ENCODE data around the gene HMGXB3. TPM values are rescaled to one million over a fixed set of nuclear protein-coding genes. Genes with fewer than 3 reads are reported as not detected.

HMGXB3 gene
- total RNA-seq, 2 donors from 2014 or later, result 23.7 to 24.2 TPM

- no peak for DNase-seq (ENCODE audit: low spot score)
- intact Hi-C loops (cut with DNase I), result no loop called here
Observed at GRCh38 chr5:150060471-150060870, 59.9 kb downstream of the HMGXB3 start.

- intact Hi-C loops (cut with DNase I), result no loop called here
- peak; percentile 68 for DNase-seq (ENCODE audit: low spot score)
Observed at GRCh38 chr5:150061538-150061995, 61.0 kb downstream of the HMGXB3 start.

DNA sequence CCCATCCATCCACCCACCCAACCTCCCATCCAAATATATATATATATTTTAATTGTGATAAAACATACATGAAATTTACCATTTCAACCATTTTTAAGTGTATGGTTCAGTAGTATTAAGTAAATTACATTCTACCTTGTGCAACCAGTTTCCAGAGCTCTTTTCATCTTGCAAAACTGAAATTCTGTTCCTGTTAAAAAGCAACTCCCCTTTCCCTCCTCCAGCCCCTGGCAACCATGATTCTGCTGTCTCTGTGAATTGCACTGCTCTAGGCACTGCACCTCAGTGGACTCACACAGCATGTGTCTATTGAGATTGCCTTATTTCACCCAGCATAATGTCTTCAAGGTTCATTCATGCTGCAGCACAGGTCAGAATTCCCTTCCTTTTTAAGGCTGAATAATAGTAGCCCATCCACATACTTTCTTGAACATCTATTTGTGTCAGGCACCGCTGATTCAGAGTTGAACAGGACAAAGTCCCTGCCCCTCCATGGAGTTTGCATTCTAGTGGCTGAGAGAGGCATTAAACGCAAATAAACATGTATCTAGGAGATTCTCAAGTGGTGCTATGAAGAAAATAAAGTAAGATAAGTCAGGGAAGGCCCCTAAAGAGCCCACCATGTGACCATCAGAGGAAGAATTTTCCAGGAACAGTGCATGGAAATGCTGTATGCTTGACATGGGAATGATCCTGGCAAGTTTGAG lies 61.8 kb downstream of the HMGXB3 start:
- no peak for DNase-seq (ENCODE audit: low spot score)
- intact Hi-C loops (cut with DNase I), result no loop called here

- intact Hi-C loops (cut with DNase I), result no loop called here
Observed at GRCh38 chr5:150063638-150064037, 63.1 kb downstream of the HMGXB3 start.

GRCh38 chr5:150064681-150065220 lies 64.2 kb downstream of the HMGXB3 start:
- intact Hi-C loops (cut with DNase I), result no loop called here
- DNase-seq (ENCODE audit: low spot score), result no peak

More at GRCh38 chr5:150063638-150064037, 63.1 kb downstream of the HMGXB3 start:
- DNase-seq (ENCODE audit: low spot score), result no peak

- intact Hi-C loops (cut with DNase I), result no loop called here
- no peak for DNase-seq (ENCODE audit: low spot score)
Observed at GRCh38 chr5:150065346-150065745, 64.8 kb downstream of the HMGXB3 start.

- intact Hi-C loops (cut with DNase I), result no loop called here
- no peak for DNase-seq (ENCODE audit: low spot score)
Observed at GRCh38 chr5:150065886-150066285, 65.3 kb downstream of the HMGXB3 start.

DNA sequence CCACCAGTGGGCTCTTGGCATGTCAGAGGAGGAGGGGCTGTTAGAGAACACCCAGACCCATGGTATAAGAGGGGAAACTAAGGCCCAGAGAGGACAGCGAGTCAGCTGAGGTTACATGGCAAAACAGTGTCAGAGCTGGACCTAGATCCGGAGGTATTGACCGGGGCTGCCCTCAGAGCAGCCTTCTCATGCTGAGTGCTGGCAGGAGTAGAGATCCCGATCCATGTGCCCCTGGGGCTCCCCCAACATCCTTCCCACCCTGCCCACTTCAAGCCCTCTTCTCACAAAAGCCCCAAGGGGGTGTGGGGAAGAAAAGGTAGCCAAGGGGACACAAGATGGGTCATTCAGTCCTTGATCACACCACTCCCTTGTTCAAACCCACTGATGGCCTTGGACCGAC lies 65.9 kb downstream of the HMGXB3 start:
- peak; percentile 44 for DNase-seq (ENCODE audit: low spot score)
- intact Hi-C loops (cut with DNase I), result no loop called here

GRCh38 chr5:150066901-150067396 lies 66.4 kb downstream of the HMGXB3 start:
- intact Hi-C loops (cut with DNase I), result no loop called here
- DNase-seq (ENCODE audit: low spot score), result no peak

GRCh38 chr5:150067405-150067960 lies 66.9 kb downstream of the HMGXB3 start:
- DNase-seq (ENCODE audit: low spot score), result no peak
- intact Hi-C loops (cut with DNase I), result no loop called here

DNA sequence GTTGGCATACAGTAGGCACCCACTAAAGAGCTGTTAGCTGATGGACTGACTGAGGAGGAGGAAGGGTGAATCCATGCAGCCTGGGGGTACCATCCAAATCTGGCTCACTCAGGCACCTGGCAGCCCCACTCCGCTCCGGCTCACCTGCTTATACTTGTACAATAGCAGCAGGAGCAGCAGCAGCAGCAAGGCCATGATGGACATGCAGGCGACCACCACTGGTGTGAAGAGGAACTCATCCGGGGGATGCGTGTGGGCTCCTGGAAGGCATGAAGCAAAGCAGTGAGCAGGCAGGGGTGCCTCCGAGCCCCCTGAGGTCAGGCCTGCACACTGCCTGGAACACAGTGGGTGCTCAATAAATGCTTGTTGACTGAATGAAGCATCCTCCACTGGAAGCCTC lies 67.5 kb downstream of the HMGXB3 start:
- intact Hi-C loops (cut with DNase I), result no loop called here
- DNase-seq (ENCODE audit: low spot score), result no peak

DNA sequence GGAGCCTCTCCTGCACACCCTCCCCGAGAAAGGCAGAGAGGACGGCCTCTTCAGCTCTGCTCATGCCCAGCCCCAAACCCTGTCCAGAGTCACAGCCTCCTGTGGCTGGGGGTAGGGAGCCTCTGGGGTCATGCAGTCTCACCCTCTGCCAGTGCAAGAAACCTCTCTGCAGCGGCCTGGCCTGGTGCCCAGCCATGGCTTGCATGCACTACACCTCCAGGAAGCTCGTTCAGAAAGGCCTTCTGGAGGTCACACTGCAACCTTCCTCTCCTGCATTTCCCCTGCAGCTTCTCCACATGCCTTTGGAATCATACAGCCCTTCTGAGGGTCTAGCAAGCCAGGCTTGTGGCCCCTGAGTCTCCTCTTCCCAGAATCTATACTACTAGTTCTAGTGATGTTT lies 67.9 kb downstream of the HMGXB3 start:
- intact Hi-C loops (cut with DNase I), result no loop called here
- DNase-seq (ENCODE audit: low spot score), result no peak

DNA sequence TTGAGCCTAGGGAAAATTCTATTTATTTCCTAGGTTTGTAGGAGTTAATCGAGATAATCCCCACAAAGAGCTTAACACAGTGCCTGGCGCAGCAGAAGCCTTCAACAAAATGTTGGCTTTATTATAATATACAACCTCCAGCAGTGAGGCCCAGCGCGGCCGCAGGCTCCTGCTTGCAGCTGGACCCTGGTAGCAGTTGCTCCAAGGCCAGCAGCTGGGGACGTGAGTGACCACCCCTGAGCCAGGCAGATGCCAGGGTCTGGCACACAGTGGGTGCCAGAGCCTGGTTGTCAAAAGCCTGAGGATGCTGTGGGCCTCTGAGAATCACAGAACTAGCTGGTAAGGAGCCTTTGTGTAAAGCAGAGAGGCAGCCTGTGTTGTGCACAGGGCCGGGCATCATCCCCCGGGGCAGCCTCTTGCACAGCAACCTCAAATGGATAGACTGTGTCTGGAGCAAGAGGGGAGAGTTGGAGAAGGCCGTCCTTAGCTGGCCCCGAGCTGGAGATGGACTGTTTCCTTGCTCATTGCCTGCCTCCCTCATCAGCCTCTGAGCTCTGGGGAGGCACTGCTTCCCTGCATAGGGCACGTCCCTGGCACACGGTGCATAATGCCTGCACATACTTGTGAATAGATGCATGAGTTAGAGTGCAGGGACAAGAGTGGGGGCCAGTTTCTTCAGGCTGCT lies 68.6 kb downstream of the HMGXB3 start:
- intact Hi-C loops (cut with DNase I), result no loop called here
- DNase-seq (ENCODE audit: low spot score), result no peak

DNA sequence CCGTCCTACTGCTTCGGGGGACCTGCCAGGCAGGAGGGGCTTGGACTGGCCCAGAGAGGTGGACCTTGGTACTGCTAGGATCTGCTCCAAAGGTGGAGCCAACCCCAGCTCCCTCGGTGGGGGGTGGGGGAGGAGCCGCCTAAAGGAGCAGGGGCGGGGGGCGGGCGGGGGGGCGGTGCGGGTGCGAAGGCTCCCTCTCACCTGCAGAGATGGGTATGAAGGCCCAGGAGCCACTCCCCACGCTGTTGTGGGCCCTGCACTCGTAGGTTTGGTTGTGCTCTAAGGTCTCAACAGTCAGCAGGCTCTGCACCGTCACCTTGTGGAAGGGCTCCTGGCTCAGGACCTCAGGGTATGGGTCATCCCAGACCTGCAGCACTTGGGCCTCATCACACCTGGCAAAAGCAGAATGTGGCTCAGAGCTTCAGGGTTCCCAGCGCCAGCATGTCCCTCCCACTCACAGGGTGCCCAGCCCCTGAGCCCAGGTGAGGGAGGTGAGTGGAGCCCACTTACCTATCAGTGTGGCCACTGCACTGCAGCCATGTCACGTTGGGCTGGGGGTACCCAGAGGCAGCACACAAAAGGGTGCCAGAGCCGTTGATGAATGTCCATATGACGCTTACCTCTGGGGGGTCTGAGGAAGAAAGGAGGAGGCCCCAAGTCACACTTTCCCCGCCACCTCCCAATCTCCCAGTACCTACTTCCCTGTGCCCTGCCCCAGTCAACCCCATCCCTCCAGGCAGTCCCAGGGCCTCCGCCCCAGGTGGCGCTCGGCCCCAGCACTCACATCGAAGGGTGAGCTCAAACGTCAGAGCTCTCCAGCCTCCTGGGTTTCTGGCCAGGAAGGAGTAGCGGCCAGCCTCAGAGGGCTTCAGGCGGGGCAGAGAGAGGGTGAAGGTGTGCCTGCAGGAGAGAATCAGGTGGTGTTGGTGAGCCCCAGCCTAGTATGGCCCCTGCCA lies 69.4 kb downstream of the HMGXB3 start:
- DNase-seq (ENCODE audit: low spot score), result peak; percentile 65
- intact Hi-C loops (cut with DNase I), result no loop called here

DNA sequence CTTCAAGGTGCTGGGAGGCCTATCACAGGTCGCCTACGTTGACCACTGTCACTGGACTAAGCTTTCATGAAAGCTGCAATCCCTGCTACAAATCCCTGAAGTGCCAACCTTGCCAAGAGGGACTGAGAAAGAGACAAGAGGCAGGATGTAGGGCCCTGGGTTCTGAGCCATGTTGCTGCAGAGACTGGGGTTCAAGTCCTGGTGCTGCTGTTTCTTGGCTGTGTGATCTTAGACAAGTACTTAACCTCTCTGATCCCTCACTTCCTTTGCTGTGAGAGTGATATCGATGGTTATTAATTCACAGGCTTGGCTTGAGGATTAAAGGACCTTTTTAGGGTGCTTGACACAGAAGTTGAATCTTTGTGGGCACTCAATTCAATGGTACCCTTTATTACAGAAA lies 70.3 kb downstream of the HMGXB3 start:
- DNase-seq (ENCODE audit: low spot score), result no peak
- intact Hi-C loops (cut with DNase I), result no loop called here

- no peak for DNase-seq (ENCODE audit: low spot score)
- intact Hi-C loops (cut with DNase I), result no loop called here
Observed at GRCh38 chr5:150073086-150073625, 72.6 kb downstream of the HMGXB3 start.

- DNase-seq (ENCODE audit: low spot score), result no peak
Observed at GRCh38 chr5:150073677-150074076, 73.1 kb downstream of the HMGXB3 start.

DNA sequence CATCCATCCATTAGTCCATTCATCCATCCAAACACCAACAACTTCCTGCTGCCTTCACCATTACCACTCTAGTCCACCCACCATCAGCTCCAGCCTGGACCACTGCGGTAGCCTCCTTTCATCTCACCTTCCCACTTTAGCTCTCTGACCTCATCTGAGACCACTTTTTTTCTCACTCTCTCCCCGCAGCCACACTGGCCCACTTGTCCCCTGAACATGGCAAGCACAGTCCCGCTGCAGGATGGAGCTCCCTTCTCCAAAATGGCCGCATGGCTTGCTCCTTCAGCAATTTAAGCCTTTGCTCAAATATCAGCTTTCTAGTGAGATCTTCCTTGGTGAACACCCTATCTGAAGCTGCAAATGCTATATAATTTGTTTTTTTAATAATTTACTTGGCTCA lies 74.7 kb downstream of the HMGXB3 start:
- DNase-seq (ENCODE audit: low spot score), result no peak

More at GRCh38 chr5:150073677-150074076, 73.1 kb downstream of the HMGXB3 start:
- intact Hi-C loops (cut with DNase I), result no loop called here

DNA sequence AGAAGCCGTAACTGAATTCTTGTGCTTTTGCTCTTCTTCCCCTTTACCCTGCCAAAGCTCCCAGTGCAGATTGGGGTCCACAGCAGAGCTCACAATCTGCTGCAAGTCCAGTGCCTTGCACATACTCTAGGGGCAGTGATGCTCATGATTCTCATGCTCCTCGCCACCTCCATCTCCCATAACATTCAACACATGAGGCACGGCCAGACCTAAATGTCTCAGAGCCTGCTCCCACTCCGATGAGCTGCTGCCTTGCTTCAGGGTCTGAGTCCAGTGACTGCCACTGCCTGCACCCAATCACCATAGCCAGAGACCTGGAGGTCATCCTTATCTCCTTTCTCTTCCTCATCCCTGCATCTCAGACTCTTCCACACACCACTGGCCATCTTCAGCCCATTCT lies 75.3 kb downstream of the HMGXB3 start:
- no peak for DNase-seq (ENCODE audit: low spot score)

More for the DNA sequence above, 74.7 kb downstream of the HMGXB3 start:
- intact Hi-C loops (cut with DNase I), result no loop called here

More for the DNA sequence above, 75.3 kb downstream of the HMGXB3 start:
- intact Hi-C loops (cut with DNase I), result no loop called here
